ENCODE data around the gene MSANTD7. TPM values are rescaled to one million over a fixed set of nuclear protein-coding genes. Genes with fewer than 3 reads are reported as not detected.

The MSANTD7 gene
- total and polyA plus RNA-seq, 9 of the 15 experiments (the other 6 are each of a cell fraction or from before 2014, with no cell fraction given) = 5.2 to 27.3 (median 23.6) TPM

- TF ChIP-seq CTCFL (IDR thresholded peaks at IDR 0.05; ENCODE audit: borderline replicate concordance, insufficient read depth, low read depth, low read length, poor library complexity, severe bottlenecking) = no peak
- no peak for TF ChIP-seq ARID1B (IDR thresholded peaks at IDR 0.05)
- TF ChIP-seq ZBTB12 (CRISPR knock-in tag; IDR thresholded peaks at IDR 0.05) = peak; percentile 91
- TF ChIP-seq RBM17 (IDR thresholded peaks at IDR 0.05; ENCODE audit: borderline replicate concordance, low read depth, low read length) = no peak
- no peak for TF ChIP-seq ZNF609 (CRISPR knock-in tag; IDR thresholded peaks at IDR 0.05; ENCODE audit: borderline replicate concordance)
- TF ChIP-seq ZFP30 (CRISPR knock-in tag; IDR thresholded peaks at IDR 0.05; ENCODE audit: borderline replicate concordance) = no peak
- no peak for TF ChIP-seq JUND (IDR thresholded peaks at IDR 0.05; ENCODE audit: borderline replicate concordance, low read depth, low read length)
- peak; percentile 33; the same call in 1 of the 3 replicates for TF ChIP-seq JUND (tag; IDR thresholded peaks at IDR 0.05; ENCODE audit: borderline replicate concordance, low read depth, low read length)
- no peak for TF ChIP-seq JUNB (CRISPR knock-in tag; conservative IDR thresholded peaks at IDR 0.05)
- TF ChIP-seq CBX3 (IDR thresholded peaks at IDR 0.05; ENCODE audit: borderline replicate concordance in 1 of 2, low read length in 2 of 2) = no peak
- no peak; the same call in 1 of the 2 replicates for TF ChIP-seq ZFP91 (CRISPR knock-in tag; IDR thresholded peaks at IDR 0.05)
- no peak for TF ChIP-seq ZNF212 (CRISPR knock-in tag; IDR thresholded peaks at IDR 0.05)
- no peak for TF ChIP-seq JUN (IDR thresholded peaks at IDR 0.05; ENCODE audit: borderline replicate concordance, low read depth, low read length)
- TF ChIP-seq JUN (CRISPR knock-in tag; IDR thresholded peaks at IDR 0.05; ENCODE audit: borderline replicate concordance) = peak; percentile 39; the same call in 1 of the 2 replicates
- 0 out of 2 replicates have a peak, but pooled peaks have one; percentile 28 for TF ChIP-seq CBX1 (IDR thresholded peaks at IDR 0.05; ENCODE audit: low read depth)
These were observed at the start of gene MSANTD7, which contains the start of the genes CDNF and HSPA14 (continued) for GRCh38 chr10:14837757-14838581.

All from K562 (cell line).